ENCODE measurements around the gene EHD2. TPM values are rescaled to one million over a fixed set of nuclear protein-coding genes. Genes with fewer than 3 reads are reported as not detected.
A peak's percentile ranks its signal among the peaks of the same experiment; 100 is the strongest.

EHD2 gene
- total RNA-seq, 2 donors from 2014 or later: 44.9 to 70.3 TPM

- H3K36me3 ChIP-seq: peaks cover 38% of the 10 kb centered on the region
- H3K27ac ChIP-seq: no peak overlapping the region
- H3K9me3 ChIP-seq: no peaks in the 10 kb centered on the region
- TF ChIP-seq, protein P1, sequence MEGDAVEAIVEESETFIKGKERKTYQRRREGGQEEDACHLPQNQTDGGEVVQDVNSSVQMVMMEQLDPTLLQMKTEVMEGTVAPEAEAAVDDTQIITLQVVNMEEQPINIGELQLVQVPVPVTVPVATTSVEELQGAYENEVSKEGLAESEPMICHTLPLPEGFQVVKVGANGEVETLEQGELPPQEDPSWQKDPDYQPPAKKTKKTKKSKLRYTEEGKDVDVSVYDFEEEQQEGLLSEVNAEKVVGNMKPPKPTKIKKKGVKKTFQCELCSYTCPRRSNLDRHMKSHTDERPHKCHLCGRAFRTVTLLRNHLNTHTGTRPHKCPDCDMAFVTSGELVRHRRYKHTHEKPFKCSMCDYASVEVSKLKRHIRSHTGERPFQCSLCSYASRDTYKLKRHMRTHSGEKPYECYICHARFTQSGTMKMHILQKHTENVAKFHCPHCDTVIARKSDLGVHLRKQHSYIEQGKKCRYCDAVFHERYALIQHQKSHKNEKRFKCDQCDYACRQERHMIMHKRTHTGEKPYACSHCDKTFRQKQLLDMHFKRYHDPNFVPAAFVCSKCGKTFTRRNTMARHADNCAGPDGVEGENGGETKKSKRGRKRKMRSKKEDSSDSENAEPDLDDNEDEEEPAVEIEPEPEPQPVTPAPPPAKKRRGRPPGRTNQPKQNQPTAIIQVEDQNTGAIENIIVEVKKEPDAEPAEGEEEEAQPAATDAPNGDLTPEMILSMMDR (IDR thresholded peaks at IDR 0.05): no peak
- DNase-seq (ENCODE audit: low spot score): no peak
- no peaks in the 10 kb centered on the region for H3K27me3 ChIP-seq
- no peak overlapping the region for H3K4me3 ChIP-seq
- no peaks in the 10 kb centered on the region for H3K4me1 ChIP-seq
Observed at GRCh38 chr19:47703301-47703700, 9.9 kb upstream of the EHD2 start.

DNA sequence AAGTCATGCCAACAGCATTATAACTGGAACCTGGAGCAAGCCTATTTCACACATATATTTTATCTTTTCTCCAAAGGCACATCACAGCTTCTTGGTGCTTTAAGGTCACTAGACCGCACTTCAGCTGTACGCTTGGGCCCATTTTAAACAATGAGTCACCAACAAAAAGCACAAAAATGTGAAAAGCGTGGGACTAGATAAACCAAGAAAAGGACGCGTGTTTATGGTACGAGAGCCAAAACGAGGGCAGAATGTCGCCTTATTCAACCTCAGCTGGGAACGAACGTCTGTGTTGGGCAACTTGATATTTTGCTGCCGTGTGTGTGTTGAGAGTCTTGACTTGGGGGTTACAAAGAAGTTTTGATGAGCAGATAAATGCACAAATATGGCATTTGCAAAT is 9.2 kb upstream of the EHD2 start:
- no peak overlapping the region for H3K4me3 ChIP-seq
- no peaks in the 10 kb centered on the region for H3K27me3 ChIP-seq
- no peaks in the 10 kb centered on the region for H3K9me3 ChIP-seq
- no peaks in the 10 kb centered on the region for H3K4me1 ChIP-seq
- H3K27ac ChIP-seq: no peak overlapping the region
- H3K36me3 ChIP-seq: peaks cover 31% of the 10 kb centered on the region
- no peak for DNase-seq (ENCODE audit: low spot score)
- TF ChIP-seq, protein P1 (IDR thresholded peaks at IDR 0.05): no peak

GRCh38 chr19:47704656-47705055 is 8.6 kb upstream of the EHD2 start:
- DNase-seq (ENCODE audit: low spot score): no peak
- Histone ChIP-seq H3K27me3 (no peaks in the 10 kb centered on the region), H3K4me3 (no peak overlapping the region), H3K9me3 (no peaks in the 10 kb centered on the region), H3K27ac (no peak overlapping the region), H3K36me3 (peaks cover 25% of the 10 kb centered on the region), H3K4me1 (no peaks in the 10 kb centered on the region)
- TF ChIP-seq, protein P1 (IDR thresholded peaks at IDR 0.05): no peak

GRCh38 chr19:47707135-47707925 is 5.9 kb upstream of the EHD2 start:
- Histone ChIP-seq H3K27me3 (no peaks in the 10 kb centered on the region), H3K4me3 (no peak overlapping the region), H3K4me1 (no peaks in the 10 kb centered on the region), H3K9me3 (no peaks in the 10 kb centered on the region), H3K27ac (no peak overlapping the region), H3K36me3 (peaks cover 3% of the 10 kb centered on the region)
- TF ChIP-seq, protein P1 (IDR thresholded peaks at IDR 0.05): peak; percentile 79 to 88
- peak; percentile 76 for DNase-seq (ENCODE audit: low spot score)

- Histone ChIP-seq H3K27me3 (no peaks in the 10 kb centered on the region), H3K9me3 (peaks cover 0 to 6% of the 10 kb centered on the region in 2 donors), H3K4me1 (peaks cover 0 to 31% of the 10 kb centered on the region in 2 donors), H3K36me3 (peaks cover 5% of the 10 kb centered on the region), H3K4me3 (no peak overlapping the region), H3K27ac (no peak overlapping the region)
- TF ChIP-seq, protein P1 (IDR thresholded peaks at IDR 0.05): no peak
- no peak for DNase-seq (ENCODE audit: low spot score)
Observed at GRCh38 chr19:47711652-47712242, 1.5 kb upstream of the EHD2 start.

Data from right atrium auricular region (tissue), 2 donors.